WTC11 (cell line): ENCODE data around the gene GFOD1.

Experiments
- ATF3 ChIP-seq: sonication (generic); formaldehyde crosslinking; conservative IDR thresholded peaks from 2 replicates; pipeline ENCODE4 v1.8.1; 2022; ENCODE audit warnings: mild to moderate bottlenecking, missing genetic modification reagents
- CBFB ChIP-seq: sonication (generic); formaldehyde crosslinking; IDR thresholded peaks from 2 replicates; pipeline ENCODE4 v1.8.1; 2022; ENCODE audit warnings: mild to moderate bottlenecking, low read depth, missing genetic modification reagents
- CTCF ChIP-seq: fragments of 200-600 bp; IDR thresholded peaks from 2 replicates; pipeline ENCODE4 v1.8.0; 2022; ENCODE audit warnings: antibody characterized with exemption
- E2F1 ChIP-seq: sonication (generic); formaldehyde crosslinking; IDR thresholded peaks from 2 replicates; pipeline ENCODE4 v1.8.0; 2022; ENCODE audit warnings: mild to moderate bottlenecking, missing genetic modification reagents
- ELF4 ChIP-seq: sonication (generic); formaldehyde crosslinking; IDR thresholded peaks from 2 replicates; pipeline ENCODE4 v1.8.1; 2022; ENCODE audit warnings: low read depth, mild to moderate bottlenecking, moderate library complexity, missing genetic modification reagents
- JUN ChIP-seq: sonication (generic); formaldehyde crosslinking; IDR thresholded peaks from 2 replicates; pipeline ENCODE4 v1.8.0; 2023; ENCODE audit warnings: mild to moderate bottlenecking, missing genetic modification reagents
- NFYB ChIP-seq: sonication (generic); formaldehyde crosslinking; conservative IDR thresholded peaks from 2 replicates; pipeline ENCODE4 v1.8.0; 2022; ENCODE audit warnings: low read depth, missing genetic modification reagents
- ZNF138 ChIP-seq: sonication (generic); formaldehyde crosslinking; conservative IDR thresholded peaks from 2 replicates; pipeline ENCODE4 v1.8.1; 2022; ENCODE audit warnings: mild to moderate bottlenecking, moderate library complexity, missing genetic modification reagents
- ZNF423 ChIP-seq: fragments of 250-450 bp; sonication (Bioruptor Pico); IDR thresholded peaks from 2 replicates; pipeline ENCODE4 v2.1.2; 2022; ENCODE audit warnings: mild to moderate bottlenecking, moderate library complexity

GRCh38 chr6:13488896-13489237, 1.5 kb upstream of the GFOD1 start:
- TF ChIP-seq ZNF138 (CRISPR knock-in tag) (no peak), CTCF (no peak), CBFB (CRISPR knock-in tag) (no peak), ELF4 (CRISPR knock-in tag) (no peak), NFYB (CRISPR knock-in tag) (no peak), ATF3 (CRISPR knock-in tag) (no peak), ZNF423 (no peak), JUN (CRISPR knock-in tag) (no peak), E2F1 (CRISPR knock-in tag) (no peak)
